ENCODE data around the gene MELTF.

The MELTF gene

GRCh38 chr3:196991581-196992460 is 37.8 kb downstream of the MELTF start:
- no peak for DNase-seq

GRCh38 chr3:196990601-196991007 is 39.0 kb downstream of the MELTF start:
- no peak for DNase-seq

GRCh38 chr3:196989721-196990262 is 39.8 kb downstream of the MELTF start:
- DNase-seq = no peak

- no peak for DNase-seq
Measured at GRCh38 chr3:196988241-196989029, 41.2 kb downstream of the MELTF start.

- no peak for DNase-seq
Measured at GRCh38 chr3:196987022-196987421, 42.6 kb downstream of the MELTF start.

GRCh38 chr3:196985954-196986885 is 43.4 kb downstream of the MELTF start:
- DNase-seq = no peak

- DNase-seq = no peak
Measured at GRCh38 chr3:196985298-196985697, 44.3 kb downstream of the MELTF start.

- DNase-seq = no peak
Measured at GRCh38 chr3:196983186-196983585, 46.4 kb downstream of the MELTF start.

- DNase-seq = no peak
Measured at GRCh38 chr3:196981657-196982056, 48.0 kb downstream of the MELTF start.

GRCh38 chr3:196979545-196979944 is 50.1 kb downstream of the MELTF start:
- no peak for DNase-seq

GRCh38 chr3:196976941-196977340 is 52.7 kb downstream of the MELTF start:
- DNase-seq = no peak

GRCh38 chr3:196975349-196975748 is 54.3 kb downstream of the MELTF start:
- DNase-seq = no peak

GRCh38 chr3:196974661-196975060 is 55.0 kb downstream of the MELTF start:
- no peak for DNase-seq

GRCh38 chr3:196971094-196971698 is 58.4 kb downstream of the MELTF start:
- no peak for DNase-seq

GRCh38 chr3:196970547-196971093 is 59.0 kb downstream of the MELTF start:
- no peak for DNase-seq

- DNase-seq = peak in 3 of 4 experiments; percentile 18 to 63 (median 46)
Measured at GRCh38 chr3:196969660-196970546, 59.7 kb downstream of the MELTF start.

- peak in 1 of 4 experiments; percentile 10 for DNase-seq
Measured at GRCh38 chr3:196969134-196969659, 60.4 kb downstream of the MELTF start.

- no peak for DNase-seq
Measured at GRCh38 chr3:196968233-196969133, 61.1 kb downstream of the MELTF start, which contains the start of gene PIGZ. Gene PIGZ (minus strand): TSS chr3:196968833. CDS start chr3:196952031, 16,802 bp downstream.

All from activated naive CD4-positive, alpha-beta T cell (primary cell).